DOHH2 (cell line): Measurements from ENCODE around the gene TCF20.

Source experiments
- H3F3A ChIP-seq: fragments of 200-600 bp; sonication (generic), shearing (Covaris generic); 2 replicates; pipeline ENCODE4 v1.6.0; 2016; ENCODE audit warnings: antibody characterized with exemption, mild to moderate bottlenecking; ENCODE audit not compliant: control insufficient read depth, insufficient read depth
- H3K27ac ChIP-seq: fragments of 200-600 bp; sonication (generic); 2 replicates; pipeline ENCODE4 v1.5.1; 2014; ENCODE audit warnings: low read depth, mild to moderate bottlenecking, low read length, moderate library complexity
- H3K27me3 ChIP-seq: fragments of 200-600 bp; sonication (generic); 2 replicates; pipeline ENCODE4 v1.6.1; 2014; ENCODE audit warnings: mild to moderate bottlenecking, low read length, mixed read lengths; ENCODE audit not compliant: control insufficient read depth
- H3K36me3 ChIP-seq: fragments of 200-600 bp; sonication (generic); 2 replicates; pipeline ENCODE4 v1.6.1; 2014; ENCODE audit warnings: mild to moderate bottlenecking, low read length, moderate library complexity, mixed read lengths; ENCODE audit not compliant: control insufficient read depth
- H3K4me1 ChIP-seq: fragments of 200-600 bp; sonication (generic); 2 replicates; pipeline ENCODE4 v1.6.1; 2014; ENCODE audit warnings: mild to moderate bottlenecking, low read length, mixed read lengths; ENCODE audit not compliant: control insufficient read depth
- H3K4me2 ChIP-seq: fragments of 200-600 bp; sonication (generic); 2 replicates; pipeline ENCODE4 v1.6.0; 2014; ENCODE audit warnings: mild to moderate bottlenecking, low read length, moderate library complexity
- H3K4me3 ChIP-seq: fragments of 200-600 bp; sonication (generic); 2 replicates; pipeline ENCODE4 v1.5.1; 2014; ENCODE audit warnings: mild to moderate bottlenecking, low read length, mixed read lengths
- H3K79me2 ChIP-seq: fragments of 200-600 bp; sonication (generic); 2 replicates; pipeline ENCODE4 v1.6.1; 2014; ENCODE audit warnings: mild to moderate bottlenecking, low read length, mixed read lengths; ENCODE audit not compliant: control insufficient read depth
- H3K9me2 ChIP-seq: fragments of 200-600 bp; sonication (generic); replicated peaks from 2 replicates; pipeline ENCODE4 v1.6.1; 2014; ENCODE audit warnings: mild to moderate bottlenecking, low read length, mixed read lengths; ENCODE audit not compliant: control insufficient read depth
- H3K9me3 ChIP-seq: fragments of 200-600 bp; sonication (generic); 2 replicates; pipeline ENCODE4 v1.6.1; 2014; ENCODE audit warnings: antibody characterized with exemption, low read length, mixed read lengths; ENCODE audit not compliant: control insufficient read depth, insufficient read depth
- H4K20me1 ChIP-seq: fragments of 200-600 bp; sonication (generic); 2 replicates; pipeline ENCODE4 v1.6.0; 2014; ENCODE audit warnings: low read depth, mild to moderate bottlenecking, antibody characterized with exemption, low read length, moderate library complexity; ENCODE audit not compliant: control insufficient read depth, insufficient read depth
- EZH2phosphoT487 ChIP-seq: fragments of 200-600 bp; sonication (generic); IDR thresholded peaks from 2 replicates; pipeline ENCODE4 v1.6.1; 2017; ENCODE audit warnings: borderline replicate concordance, mild to moderate bottlenecking, antibody characterized with exemption, low read length, moderate library complexity, mixed read lengths
- TF ChIP-seq, protein P1 (sequence below): fragments of 200-600 bp; sonication (generic); IDR thresholded peaks from one replicate; pipeline ENCODE4 v1.5.1; 2014; ENCODE audit warnings: antibody characterized with exemption, mild to moderate bottlenecking, low read depth, low read length; ENCODE audit not compliant: poor library complexity, severe bottlenecking

The TCF20 gene

DNA sequence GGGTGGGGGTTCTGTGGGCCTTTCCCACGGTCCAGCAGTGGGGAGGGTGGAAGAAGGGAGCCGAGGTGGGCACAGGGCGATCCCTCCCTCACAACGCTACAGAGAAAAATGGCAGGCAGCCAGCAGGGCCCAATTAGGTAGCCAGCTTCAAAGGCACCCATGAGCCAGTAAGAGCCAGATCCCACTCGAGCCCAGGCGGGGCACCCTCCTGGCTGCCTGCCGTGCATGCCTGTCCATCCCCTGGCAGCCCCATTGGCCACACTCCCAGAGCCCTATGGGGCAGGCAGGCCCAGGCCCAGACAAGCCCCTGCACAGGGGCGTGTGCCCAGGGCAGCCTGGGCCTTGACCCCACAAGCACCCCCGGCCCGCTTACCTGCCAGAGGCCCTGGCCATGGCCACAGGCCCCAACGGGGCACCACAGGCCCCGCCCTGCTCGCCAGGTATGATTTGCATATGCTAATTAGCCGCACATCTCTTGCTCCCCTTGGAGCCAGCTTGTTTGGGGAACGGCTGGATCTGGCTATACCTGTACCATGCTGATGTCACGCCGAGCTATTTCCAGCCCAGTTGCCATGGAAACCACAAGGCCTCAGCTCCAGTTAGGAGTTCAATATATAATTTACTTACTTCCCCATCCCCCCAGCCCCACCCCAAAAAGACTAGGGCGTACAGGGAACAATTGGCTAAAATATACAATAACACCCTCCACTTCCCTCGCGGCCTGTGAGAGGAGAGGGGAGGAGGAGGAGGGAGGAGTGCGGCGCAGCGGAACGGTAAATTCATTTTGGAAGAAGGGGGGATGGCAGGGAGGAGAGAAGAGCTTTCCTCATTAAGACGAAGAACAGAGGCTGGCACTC, 47.5 kb upstream of the TCF20 start:
- TF ChIP-seq, protein P1, sequence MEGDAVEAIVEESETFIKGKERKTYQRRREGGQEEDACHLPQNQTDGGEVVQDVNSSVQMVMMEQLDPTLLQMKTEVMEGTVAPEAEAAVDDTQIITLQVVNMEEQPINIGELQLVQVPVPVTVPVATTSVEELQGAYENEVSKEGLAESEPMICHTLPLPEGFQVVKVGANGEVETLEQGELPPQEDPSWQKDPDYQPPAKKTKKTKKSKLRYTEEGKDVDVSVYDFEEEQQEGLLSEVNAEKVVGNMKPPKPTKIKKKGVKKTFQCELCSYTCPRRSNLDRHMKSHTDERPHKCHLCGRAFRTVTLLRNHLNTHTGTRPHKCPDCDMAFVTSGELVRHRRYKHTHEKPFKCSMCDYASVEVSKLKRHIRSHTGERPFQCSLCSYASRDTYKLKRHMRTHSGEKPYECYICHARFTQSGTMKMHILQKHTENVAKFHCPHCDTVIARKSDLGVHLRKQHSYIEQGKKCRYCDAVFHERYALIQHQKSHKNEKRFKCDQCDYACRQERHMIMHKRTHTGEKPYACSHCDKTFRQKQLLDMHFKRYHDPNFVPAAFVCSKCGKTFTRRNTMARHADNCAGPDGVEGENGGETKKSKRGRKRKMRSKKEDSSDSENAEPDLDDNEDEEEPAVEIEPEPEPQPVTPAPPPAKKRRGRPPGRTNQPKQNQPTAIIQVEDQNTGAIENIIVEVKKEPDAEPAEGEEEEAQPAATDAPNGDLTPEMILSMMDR, result no peak
- no peak for TF ChIP-seq EZH2phosphoT487
- no peak overlapping the region for H3K4me2 ChIP-seq
- H3K9me3 ChIP-seq, result no peaks in the 10 kb centered on the region
- no peak overlapping the region for H3K4me3 ChIP-seq
- H3K27ac ChIP-seq, result no peak overlapping the region
- H3K36me3 ChIP-seq, result no peaks in the 10 kb centered on the region
- H3K27me3 ChIP-seq, result peaks cover 27% of the 10 kb centered on the region
- H3K79me2 ChIP-seq, result no peaks in the 10 kb centered on the region
- H3K9me2 ChIP-seq, result no peaks in the 10 kb centered on the region
- H4K20me1 ChIP-seq, result no peaks in the 10 kb centered on the region
- H3K4me1 ChIP-seq, result peaks cover 21% of the 10 kb centered on the region
- no peaks in the 10 kb centered on the region for H3F3A ChIP-seq

DNA sequence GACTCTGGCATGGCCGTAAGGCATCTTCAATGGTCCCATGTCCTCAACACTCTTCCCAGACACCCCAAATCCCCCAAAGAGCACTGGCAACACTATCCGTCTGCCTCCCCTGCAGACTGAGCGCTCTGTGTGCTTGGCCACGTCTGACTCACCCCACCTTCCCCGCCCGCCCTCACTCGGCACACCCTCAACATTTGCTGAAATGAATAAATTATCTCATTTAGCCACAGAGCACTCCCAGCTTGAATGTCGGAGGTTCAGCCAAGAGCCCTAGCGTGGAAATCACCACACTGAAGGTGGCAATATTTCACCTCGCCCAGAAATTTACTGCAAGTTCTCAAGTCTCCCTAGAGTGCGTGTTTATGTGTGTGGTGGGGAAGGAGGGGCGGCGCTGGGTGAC, 46.6 kb upstream of the TCF20 start:
- H3K4me3 ChIP-seq, result no peak overlapping the region
- H3K36me3 ChIP-seq, result no peaks in the 10 kb centered on the region
- peaks cover 27% of the 10 kb centered on the region for H3K27me3 ChIP-seq
- no peaks in the 10 kb centered on the region for H4K20me1 ChIP-seq
- no peaks in the 10 kb centered on the region for H3K9me3 ChIP-seq
- no peaks in the 10 kb centered on the region for H3K79me2 ChIP-seq
- H3F3A ChIP-seq, result no peaks in the 10 kb centered on the region
- no peak overlapping the region for H3K4me2 ChIP-seq
- no peak for TF ChIP-seq EZH2phosphoT487
- TF ChIP-seq, protein P1, result no peak
- H3K27ac ChIP-seq, result no peak overlapping the region
- H3K4me1 ChIP-seq, result peaks cover 21% of the 10 kb centered on the region
- no peaks in the 10 kb centered on the region for H3K9me2 ChIP-seq

DNA sequence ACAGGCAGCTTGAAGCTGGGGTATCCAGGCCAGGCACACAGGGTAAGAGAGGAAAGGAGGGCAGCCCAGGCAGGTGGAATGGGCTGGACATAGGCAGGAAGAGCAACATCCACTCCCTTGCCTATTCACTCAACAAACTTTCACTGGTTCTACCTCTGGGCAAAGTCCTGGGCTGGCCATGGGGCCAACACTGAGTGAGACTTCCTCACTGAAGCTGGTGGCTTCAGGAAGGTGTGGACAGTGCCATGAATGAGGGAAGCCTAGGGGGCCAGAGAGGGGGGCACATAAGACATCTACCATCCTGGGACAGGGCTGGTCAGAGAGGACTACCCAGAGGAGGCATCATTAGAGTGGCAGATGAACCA, 44.9 kb upstream of the TCF20 start:
- Histone ChIP-seq H3K4me3 (no peak overlapping the region), H3K27me3 (peaks cover 27% of the 10 kb centered on the region), H3K4me1 (peaks cover 21% of the 10 kb centered on the region), H3K4me2 (no peak overlapping the region), H3F3A (no peaks in the 10 kb centered on the region), H3K79me2 (no peaks in the 10 kb centered on the region), H3K27ac (no peak overlapping the region), H3K9me3 (no peaks in the 10 kb centered on the region), H3K9me2 (no peaks in the 10 kb centered on the region), H3K36me3 (no peaks in the 10 kb centered on the region), H4K20me1 (no peaks in the 10 kb centered on the region)
- TF ChIP-seq, protein P1, result no peak
- TF ChIP-seq EZH2phosphoT487, result no peak
